Omental fat pad (tissue), 4 donors: ENCODE data around the gene LHPP. TPM values are rescaled to one million over a fixed set of nuclear protein-coding genes. Genes with fewer than 3 reads are reported as not detected.

ENCODE experiments used
- ATAC-seq: fragments of 150-250 bp; one replicate; pipeline ENCODE4 v1.9.1; 2016; ENCODE audit warnings: mild to moderate bottlenecking, moderate library complexity; ENCODE audit not compliant: low FRiP score
- DNase-seq: peaks from one replicate; pipeline ENCODE4 v3.0.0-alpha.2; 2019; ENCODE audit warnings: low spot score
- total RNA-seq, 4 donors: library from RNA; depleted of rRNA; stranded (reverse); fragments of >200 nt; gene quantifications; one replicate each; pipeline ENCODE4 v1.1.0, GENCODE V29; 2016
- TF ChIP-seq, protein P1 (sequence below), 3 donors: fragments of 450-650 bp; IDR thresholded peaks; one replicate each; pipeline ENCODE4 v1.5.1; 2016 to 2017; ENCODE audit warnings: antibody characterized with exemption in 3 of 3, mild to moderate bottlenecking in 3 of 3, moderate library complexity in 2 of 3

Gene LHPP
- total RNA-seq, 4 donors from 2014 or later: 10.1 to 16.2 (median 13.7) TPM

DNA sequence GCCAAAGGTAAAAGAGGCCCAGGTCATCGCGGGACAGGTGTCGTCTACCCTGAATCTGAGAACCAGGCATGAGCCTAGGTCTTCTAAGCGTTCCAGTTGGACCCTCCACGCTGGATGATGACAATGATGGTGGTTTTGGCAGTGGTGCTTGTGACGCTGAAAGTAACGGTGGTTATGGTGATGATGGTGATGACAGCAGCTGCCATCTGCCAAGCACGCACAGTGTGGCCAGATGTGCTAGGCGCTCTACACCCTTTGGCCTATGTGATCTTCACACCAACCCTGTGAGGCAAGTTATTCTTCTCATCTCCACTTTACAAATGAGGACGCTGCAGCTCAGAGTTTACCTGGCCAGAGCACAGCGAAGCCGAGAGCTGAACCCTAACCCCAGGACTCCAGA is 188.6 kb downstream of the LHPP start:
- ATAC-seq: no peak
- TF ChIP-seq, protein P1, sequence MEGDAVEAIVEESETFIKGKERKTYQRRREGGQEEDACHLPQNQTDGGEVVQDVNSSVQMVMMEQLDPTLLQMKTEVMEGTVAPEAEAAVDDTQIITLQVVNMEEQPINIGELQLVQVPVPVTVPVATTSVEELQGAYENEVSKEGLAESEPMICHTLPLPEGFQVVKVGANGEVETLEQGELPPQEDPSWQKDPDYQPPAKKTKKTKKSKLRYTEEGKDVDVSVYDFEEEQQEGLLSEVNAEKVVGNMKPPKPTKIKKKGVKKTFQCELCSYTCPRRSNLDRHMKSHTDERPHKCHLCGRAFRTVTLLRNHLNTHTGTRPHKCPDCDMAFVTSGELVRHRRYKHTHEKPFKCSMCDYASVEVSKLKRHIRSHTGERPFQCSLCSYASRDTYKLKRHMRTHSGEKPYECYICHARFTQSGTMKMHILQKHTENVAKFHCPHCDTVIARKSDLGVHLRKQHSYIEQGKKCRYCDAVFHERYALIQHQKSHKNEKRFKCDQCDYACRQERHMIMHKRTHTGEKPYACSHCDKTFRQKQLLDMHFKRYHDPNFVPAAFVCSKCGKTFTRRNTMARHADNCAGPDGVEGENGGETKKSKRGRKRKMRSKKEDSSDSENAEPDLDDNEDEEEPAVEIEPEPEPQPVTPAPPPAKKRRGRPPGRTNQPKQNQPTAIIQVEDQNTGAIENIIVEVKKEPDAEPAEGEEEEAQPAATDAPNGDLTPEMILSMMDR (IDR thresholded peaks at IDR 0.05): no peak
- no peak for DNase-seq

DNA sequence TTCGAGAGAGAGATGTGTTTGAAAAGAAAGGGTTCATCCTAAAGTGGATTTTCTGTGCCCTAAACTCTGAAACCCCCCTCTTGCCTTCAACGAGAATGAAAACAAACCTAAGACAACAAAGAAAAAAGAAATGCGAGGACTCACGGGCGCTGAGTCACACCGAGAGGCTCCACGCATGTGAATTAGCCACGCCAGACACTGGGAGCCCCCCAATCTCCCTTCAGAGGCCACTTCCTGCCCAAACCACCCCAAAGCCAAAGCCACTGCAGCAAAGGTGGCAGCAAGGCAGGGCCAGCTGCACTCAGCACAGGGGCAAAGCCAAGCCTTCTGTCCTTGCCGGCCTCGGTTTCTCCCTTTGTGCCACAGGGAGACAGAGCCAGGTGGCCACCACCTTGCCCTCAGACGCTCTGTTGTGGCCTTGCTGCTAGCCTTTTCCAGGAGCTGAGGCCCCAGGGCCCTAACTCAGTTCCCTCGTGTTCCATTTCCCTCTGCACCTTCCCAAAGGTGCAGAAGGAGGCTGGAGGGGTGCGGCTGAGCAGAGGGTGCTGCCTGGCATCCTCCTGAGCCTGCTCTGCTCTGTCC is 189.3 kb downstream of the LHPP start:
- ATAC-seq (no peak), DNase-seq (no peak)
- TF ChIP-seq, protein P1 (IDR thresholded peaks at IDR 0.05): no peak

DNA sequence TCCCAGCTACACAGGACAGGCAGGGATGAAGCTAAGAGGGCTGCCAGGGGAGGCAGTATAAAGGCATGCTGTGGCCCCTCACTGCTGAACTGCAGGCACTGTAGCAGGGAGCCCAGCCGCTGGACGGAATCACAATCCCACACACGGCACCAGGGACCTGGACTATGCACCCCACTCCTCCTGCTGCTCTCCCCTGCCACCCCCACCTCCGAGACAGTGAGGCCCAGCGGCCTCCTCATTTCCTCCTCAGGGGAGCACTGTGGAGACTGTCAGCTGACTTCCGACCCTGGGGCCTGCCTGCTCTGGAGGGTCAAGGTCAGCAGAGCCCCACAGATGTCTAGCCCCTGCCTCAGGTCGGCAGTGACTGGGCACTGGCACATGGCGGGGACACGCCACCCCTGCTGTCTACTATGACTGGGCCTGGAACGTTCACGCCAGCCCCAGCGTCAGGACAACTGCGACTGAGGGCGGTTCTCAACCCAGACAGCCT is 189.8 kb downstream of the LHPP start:
- ATAC-seq (no peak), DNase-seq (no peak)
- TF ChIP-seq, protein P1 (IDR thresholded peaks at IDR 0.05): no peak

DNA sequence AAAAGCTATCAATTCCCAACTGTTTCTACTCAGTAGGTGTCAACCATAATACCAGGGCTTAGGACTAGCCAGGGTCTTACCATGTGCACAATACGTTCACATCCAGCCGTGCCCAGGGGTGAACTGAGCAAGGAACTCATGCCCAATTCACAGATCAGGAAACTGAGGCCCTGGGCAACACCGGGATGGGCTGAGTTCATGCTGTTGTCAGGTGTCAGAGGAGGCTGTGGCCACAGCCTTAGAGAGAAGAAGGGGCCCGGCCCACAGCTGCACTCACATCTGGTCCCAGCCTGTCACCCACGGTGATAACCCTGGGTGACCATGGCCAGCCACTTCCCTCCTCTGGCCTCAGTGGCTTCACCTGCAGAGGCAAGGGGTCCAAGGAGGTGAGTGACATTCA is 190.6 kb downstream of the LHPP start:
- ATAC-seq: no peak
- no peak for DNase-seq
- TF ChIP-seq, protein P1 (IDR thresholded peaks at IDR 0.05): no peak

DNA sequence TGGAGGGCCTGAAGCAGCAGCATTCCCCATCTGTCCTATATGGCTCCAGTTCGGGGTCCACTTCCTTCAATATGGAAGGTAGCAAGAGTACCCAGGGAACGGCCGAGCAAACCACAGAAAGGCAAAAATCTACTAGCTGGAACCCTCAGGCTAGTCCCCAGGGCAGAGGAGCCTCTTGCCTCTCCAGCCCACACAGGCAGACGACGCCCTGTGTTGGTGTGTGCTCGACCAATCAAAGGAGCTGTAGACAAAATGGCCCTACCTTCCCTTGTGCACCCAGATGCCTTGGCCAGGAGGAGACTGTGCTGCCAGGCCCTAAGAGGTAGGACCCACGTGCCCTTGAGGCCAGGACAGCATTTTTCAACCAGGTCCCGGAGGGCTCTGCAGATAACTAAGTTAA is 191.1 kb downstream of the LHPP start:
- DNase-seq (no peak), ATAC-seq (no peak)
- TF ChIP-seq, protein P1 (IDR thresholded peaks at IDR 0.05): no peak

DNA sequence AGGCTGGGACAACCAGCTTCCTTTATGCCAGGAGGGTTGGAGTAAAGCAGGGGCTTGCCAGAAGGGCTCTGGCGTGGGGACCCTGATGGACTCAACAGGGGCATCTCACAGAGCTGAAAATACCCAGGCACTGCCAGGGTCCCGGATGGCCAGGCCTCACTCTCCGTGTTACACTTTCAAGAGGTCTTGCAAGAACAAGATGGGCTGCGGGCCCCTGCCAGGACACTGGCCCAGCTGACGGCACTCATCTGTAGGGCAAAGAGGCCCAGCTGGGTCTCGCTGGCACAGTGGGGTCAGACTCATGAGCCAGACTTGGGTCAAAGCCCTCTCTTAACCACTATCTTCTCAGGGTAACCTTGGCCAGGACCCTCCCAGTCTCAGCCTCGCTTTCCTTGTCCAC is 191.7 kb downstream of the LHPP start:
- no peak for ATAC-seq

More for the DNA sequence above, 191.7 kb downstream of the LHPP start:
- TF ChIP-seq, protein P1 (IDR thresholded peaks at IDR 0.05): no peak
- no peak for DNase-seq
